HUES64 (cell line): ENCODE data around the gene TNS3.

Source experiments
- H3K27ac ChIP-seq: 2 replicates; pipeline ENCODE4 v1.7.0; 2013; ENCODE audit warnings: low read depth, low read length, inconsistent platforms
- H3K27me3 ChIP-seq: 2 replicates; pipeline ENCODE4 v1.6.1; 2013; ENCODE audit warnings: mild to moderate bottlenecking, low read length; ENCODE audit not compliant: insufficient read depth
- H3K36me3 ChIP-seq: 2 replicates; pipeline ENCODE4 v1.6.1; 2013; ENCODE audit warnings: mild to moderate bottlenecking, low read length; ENCODE audit not compliant: insufficient read depth
- H3K4me1 ChIP-seq: 2 replicates; pipeline ENCODE4 v1.6.1; 2013; ENCODE audit warnings: mild to moderate bottlenecking, low read length, moderate library complexity; ENCODE audit not compliant: insufficient read depth
- H3K4me3 ChIP-seq: 2 replicates; pipeline ENCODE4 v1.5.1; 2013; ENCODE audit warnings: mild to moderate bottlenecking, low read length, moderate library complexity
- H3K9ac ChIP-seq: 2 replicates; pipeline ENCODE4 v1.6.1; 2013; ENCODE audit warnings: mild to moderate bottlenecking, low read depth, low read length
- H3K9me3 ChIP-seq: 2 replicates; pipeline ENCODE4 v1.6.1; 2013; ENCODE audit warnings: low read depth, low read length; ENCODE audit not compliant: insufficient read depth
- WGBS: fragments of 150-250, 120-280 bp; methylation state at CpG from one replicate; pipeline ENCODE4 v1.1.7; 2013; ENCODE audit warnings: missing lambda C conversion rate; 5-methylcytosine and 5-hydroxymethylcytosine counted together

TNS3 gene

DNA sequence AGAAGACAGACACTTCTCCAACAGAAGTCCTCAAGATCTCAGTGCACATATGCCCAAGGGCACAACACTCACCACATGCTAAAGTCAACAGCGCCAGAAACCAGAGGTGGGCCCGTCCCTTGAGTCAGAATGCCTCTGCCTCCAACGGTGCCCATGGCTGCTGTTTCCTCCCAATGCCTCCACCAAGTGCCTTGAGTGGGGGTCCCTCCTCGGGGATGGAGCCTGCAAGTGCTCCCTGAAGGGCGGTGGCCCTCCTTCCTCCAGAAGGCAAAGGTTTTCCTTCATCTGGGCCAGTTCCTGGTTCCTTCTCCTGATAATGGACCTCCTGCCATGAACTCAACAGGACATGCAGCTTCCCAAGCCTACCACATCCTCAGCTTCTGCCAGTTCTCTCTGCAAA, 58.5 kb downstream of the TNS3 start:
- WGBS: 94% methylated on average over 5 of the region's 5 CpGs
- H3K27me3 ChIP-seq: no peaks in the 10 kb centered on the region
- peaks cover 26% of the 10 kb centered on the region; the same call in 1 of the 2 replicates for H3K36me3 ChIP-seq
- no peak overlapping the region for H3K4me3 ChIP-seq
- H3K9me3 ChIP-seq: no peaks in the 10 kb centered on the region
- no peak overlapping the region for H3K9ac ChIP-seq
- no peak overlapping the region for H3K27ac ChIP-seq
- peaks cover 12% of the 10 kb centered on the region for H3K4me1 ChIP-seq

DNA sequence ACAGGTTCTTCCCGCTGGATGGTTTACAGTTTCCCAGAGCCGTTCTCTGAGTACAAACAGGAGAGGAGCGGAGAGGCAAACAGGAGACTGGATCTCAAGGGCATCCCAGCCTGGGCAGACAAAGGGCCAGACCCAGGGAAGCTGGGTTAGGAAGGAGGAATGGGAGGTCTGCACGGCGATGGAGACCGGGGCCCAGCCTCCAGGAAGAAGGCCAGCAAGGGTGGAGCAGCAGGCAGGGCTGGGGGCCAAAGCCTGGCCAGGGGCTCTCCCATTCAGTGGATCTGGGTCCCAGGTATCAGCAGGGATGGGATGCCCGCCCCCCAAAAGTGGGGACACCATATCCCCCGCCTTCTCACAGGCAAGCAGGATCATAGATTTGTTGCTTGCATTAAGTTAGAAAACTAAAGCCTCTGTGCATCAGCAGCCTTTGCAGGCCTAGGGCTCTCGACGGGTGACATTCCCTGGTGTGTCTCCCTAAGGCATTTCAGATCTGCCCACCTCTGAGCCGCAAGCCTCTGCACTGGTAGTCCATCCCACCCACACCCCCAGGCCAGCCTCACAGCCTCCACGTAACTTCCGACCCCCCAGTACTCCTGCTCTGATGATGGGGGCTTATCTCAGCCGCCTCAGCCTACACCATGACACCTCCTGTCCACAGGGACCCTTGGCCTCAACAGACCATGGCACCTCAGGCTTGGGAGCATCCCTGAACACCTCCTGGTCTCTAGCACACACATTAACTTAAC, 59.9 kb downstream of the TNS3 start:
- H3K9me3 ChIP-seq: no peaks in the 10 kb centered on the region
- H3K36me3 ChIP-seq: peaks cover 21% of the 10 kb centered on the region; the same call in 1 of the 2 replicates
- 94% methylated on average over 14 of the region's 14 CpGs for WGBS
- H3K27me3 ChIP-seq: no peaks in the 10 kb centered on the region
- H3K4me3 ChIP-seq: no peak overlapping the region
- no peak overlapping the region for H3K9ac ChIP-seq
- peaks cover 12% of the 10 kb centered on the region for H3K4me1 ChIP-seq
- H3K27ac ChIP-seq: no peak overlapping the region; the same call in 1 of the 2 replicates

DNA sequence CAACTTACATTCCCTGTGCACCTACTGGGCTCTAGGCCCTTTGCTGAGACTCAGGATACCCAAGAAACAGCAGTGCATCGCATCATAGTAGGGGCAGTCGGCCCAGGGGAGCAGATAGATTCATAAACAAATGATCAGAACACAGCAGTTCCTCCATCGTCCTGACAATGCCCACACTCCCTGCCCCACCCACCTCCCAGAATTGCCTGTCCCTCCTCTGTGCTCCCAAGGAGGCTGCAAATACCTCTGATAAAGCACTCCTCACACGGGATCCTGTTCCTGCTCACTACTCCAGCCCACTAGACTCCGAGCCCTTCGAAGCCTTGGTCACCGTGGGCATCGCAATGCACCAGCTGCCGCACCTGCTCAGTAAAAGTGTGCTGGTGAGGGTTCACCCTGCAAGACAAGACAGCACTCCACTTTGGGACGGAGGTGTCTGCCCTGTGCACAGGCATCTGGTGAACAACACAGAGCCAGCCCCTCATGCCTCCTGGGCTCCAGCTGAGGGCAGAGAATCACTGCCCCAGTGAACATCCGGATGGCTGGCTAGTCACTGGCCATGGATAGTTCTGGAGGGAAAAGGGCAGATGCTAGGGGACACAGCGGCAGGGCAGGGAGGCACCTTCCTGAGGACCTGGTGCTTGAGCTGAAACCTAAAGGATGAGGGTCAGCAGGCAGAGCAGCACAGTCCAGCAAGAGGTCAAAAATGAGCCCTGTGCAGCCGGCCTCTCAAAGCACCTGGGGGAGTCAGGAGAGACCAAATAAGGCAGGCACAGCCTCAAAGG, 60.7 kb downstream of the TNS3 start:
- H3K9ac ChIP-seq: no peak overlapping the region
- no peak overlapping the region for H3K4me3 ChIP-seq
- 72% methylated on average over 13 of the region's 13 CpGs for WGBS
- no peak overlapping the region; the same call in 1 of the 2 replicates for H3K27ac ChIP-seq
- peaks cover 16% of the 10 kb centered on the region; the same call in 1 of the 2 replicates for H3K36me3 ChIP-seq
- H3K4me1 ChIP-seq: peaks cover 12% of the 10 kb centered on the region
- no peaks in the 10 kb centered on the region for H3K9me3 ChIP-seq
- no peaks in the 10 kb centered on the region for H3K27me3 ChIP-seq

GRCh38 chr7:47520406-47520805, 61.5 kb downstream of the TNS3 start:
- WGBS: 70% methylated on average over 8 of the region's 8 CpGs
- Histone ChIP-seq H3K9me3 (no peaks in the 10 kb centered on the region), H3K4me3 (no peak overlapping the region), H3K9ac (no peak overlapping the region), H3K27ac (no peak overlapping the region), H3K4me1 (peaks cover 12% of the 10 kb centered on the region), H3K27me3 (no peaks in the 10 kb centered on the region), H3K36me3 (peaks cover 11% of the 10 kb centered on the region; the same call in 1 of the 2 replicates)

GRCh38 chr7:47518827-47519226, 63.1 kb downstream of the TNS3 start:
- no peak overlapping the region for H3K4me3 ChIP-seq
- no peaks in the 10 kb centered on the region for H3K27me3 ChIP-seq
- H3K9me3 ChIP-seq: no peaks in the 10 kb centered on the region
- no peak overlapping the region for H3K9ac ChIP-seq
- no peak overlapping the region for H3K27ac ChIP-seq
- 92% methylated on average over 7 of the region's 7 CpGs for WGBS
- H3K4me1 ChIP-seq: peaks cover 18% of the 10 kb centered on the region
- H3K36me3 ChIP-seq: peaks cover 5% of the 10 kb centered on the region; the same call in 1 of the 2 replicates

GRCh38 chr7:47517821-47518480, 64.0 kb downstream of the TNS3 start:
- 93% methylated on average over 10 of the region's 10 CpGs for WGBS
- Histone ChIP-seq H3K4me1 (peaks cover 19% of the 10 kb centered on the region), H3K4me3 (no peak overlapping the region), H3K36me3 (peaks cover 2% of the 10 kb centered on the region; the same call in 1 of the 2 replicates), H3K9me3 (no peaks in the 10 kb centered on the region), H3K9ac (no peak overlapping the region), H3K27me3 (no peaks in the 10 kb centered on the region), H3K27ac (no peak overlapping the region)

DNA sequence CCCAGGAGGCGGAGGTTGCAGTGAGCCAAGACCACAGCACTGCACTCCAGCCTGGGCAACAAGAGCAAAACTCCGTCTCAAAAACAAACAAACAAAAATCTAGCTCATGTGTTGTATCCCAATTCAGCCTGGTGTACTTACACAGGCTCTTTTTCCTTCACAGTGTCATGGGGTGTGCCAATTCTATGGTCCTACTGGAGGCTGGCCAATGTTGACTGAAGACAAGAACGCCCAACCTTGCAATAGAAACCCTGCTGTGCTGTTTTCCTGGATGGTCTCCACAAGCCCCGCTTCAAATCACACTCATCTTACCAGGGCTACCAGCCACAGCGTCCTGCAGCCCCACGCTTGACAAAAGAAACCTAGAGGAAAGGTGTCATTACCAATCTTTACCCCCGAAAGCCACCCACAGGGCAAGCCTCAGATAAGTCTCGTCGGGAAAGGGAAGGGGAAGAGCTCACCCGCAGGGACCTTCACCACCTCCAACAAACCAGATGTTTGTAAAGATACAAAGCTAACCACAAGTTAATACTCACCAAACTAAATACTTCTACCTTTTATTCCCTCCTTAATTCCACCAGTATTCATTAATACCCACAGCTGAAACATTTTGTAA, 64.8 kb downstream of the TNS3 start:
- no peak overlapping the region for H3K9ac ChIP-seq
- H3K36me3 ChIP-seq: no peaks in the 10 kb centered on the region
- 81% methylated on average over 10 of the region's 10 CpGs for WGBS
- peaks cover 19% of the 10 kb centered on the region for H3K4me1 ChIP-seq
- no peak overlapping the region for H3K4me3 ChIP-seq
- H3K9me3 ChIP-seq: no peaks in the 10 kb centered on the region
- no peak overlapping the region for H3K27ac ChIP-seq
- no peaks in the 10 kb centered on the region for H3K27me3 ChIP-seq

DNA sequence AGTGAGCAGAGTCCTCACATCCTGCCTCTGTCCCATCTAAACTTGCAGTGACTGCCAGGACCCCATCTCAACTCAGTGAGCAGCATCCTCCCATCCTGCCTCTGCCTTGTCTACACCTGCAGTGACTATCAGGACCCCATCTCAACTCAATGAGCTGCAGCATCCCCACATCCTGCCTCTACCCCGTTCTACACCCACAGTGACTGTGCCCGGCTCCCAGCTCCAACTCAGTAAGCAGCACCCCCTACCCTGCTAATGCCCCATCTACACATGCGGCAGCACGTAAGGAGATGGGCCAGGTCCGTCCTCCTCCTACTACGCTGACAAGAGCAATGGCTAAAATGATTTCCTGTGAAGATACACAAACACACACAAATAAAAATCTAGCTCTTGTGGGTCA, 65.5 kb downstream of the TNS3 start:
- Histone ChIP-seq H3K27me3 (no peaks in the 10 kb centered on the region), H3K4me3 (no peak overlapping the region), H3K36me3 (no peaks in the 10 kb centered on the region), H3K27ac (no peak overlapping the region), H3K9me3 (no peaks in the 10 kb centered on the region), H3K4me1 (peaks cover 19% of the 10 kb centered on the region), H3K9ac (no peak overlapping the region)
- 95% methylated on average over 6 of the region's 6 CpGs for WGBS

- Histone ChIP-seq H3K4me1 (peaks cover 9% of the 10 kb centered on the region), H3K27me3 (no peaks in the 10 kb centered on the region), H3K27ac (no peak overlapping the region), H3K4me3 (no peak overlapping the region), H3K9me3 (no peaks in the 10 kb centered on the region), H3K36me3 (no peaks in the 10 kb centered on the region), H3K9ac (no peak overlapping the region)
- 93% methylated on average over 7 of the region's 7 CpGs for WGBS
Measured at GRCh38 chr7:47515305-47515834, 66.5 kb downstream of the TNS3 start.

DNA sequence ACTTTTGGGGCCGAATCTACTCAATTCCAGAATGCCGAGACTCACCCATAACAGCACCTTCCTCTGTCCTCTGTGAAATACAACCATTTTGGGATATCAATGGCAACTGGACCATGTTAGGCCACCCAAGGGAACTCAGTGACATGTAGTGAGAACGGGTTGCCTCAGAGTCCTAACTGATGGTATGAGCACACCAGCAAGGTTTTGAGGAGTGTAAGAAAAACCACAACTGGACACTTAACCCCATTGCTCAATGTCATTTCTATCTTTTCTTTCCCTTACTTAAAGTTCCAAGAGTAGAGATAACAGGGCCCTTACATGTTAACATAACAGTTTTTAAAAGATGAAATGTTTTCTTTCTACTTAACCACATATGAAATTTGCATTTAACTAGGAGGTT, 67.1 kb downstream of the TNS3 start:
- Histone ChIP-seq H3K9me3 (no peaks in the 10 kb centered on the region), H3K4me3 (no peak overlapping the region), H3K27ac (no peak overlapping the region), H3K4me1 (0 out of 2 replicates have a peak, but pooled peaks cover 7% of the 10 kb centered on the region), H3K36me3 (no peaks in the 10 kb centered on the region), H3K27me3 (no peaks in the 10 kb centered on the region), H3K9ac (no peak overlapping the region)
- WGBS: 92% methylated on average over 3 of the region's 3 CpGs
